ENCODE measurements around the gene KARS1.

DNA sequence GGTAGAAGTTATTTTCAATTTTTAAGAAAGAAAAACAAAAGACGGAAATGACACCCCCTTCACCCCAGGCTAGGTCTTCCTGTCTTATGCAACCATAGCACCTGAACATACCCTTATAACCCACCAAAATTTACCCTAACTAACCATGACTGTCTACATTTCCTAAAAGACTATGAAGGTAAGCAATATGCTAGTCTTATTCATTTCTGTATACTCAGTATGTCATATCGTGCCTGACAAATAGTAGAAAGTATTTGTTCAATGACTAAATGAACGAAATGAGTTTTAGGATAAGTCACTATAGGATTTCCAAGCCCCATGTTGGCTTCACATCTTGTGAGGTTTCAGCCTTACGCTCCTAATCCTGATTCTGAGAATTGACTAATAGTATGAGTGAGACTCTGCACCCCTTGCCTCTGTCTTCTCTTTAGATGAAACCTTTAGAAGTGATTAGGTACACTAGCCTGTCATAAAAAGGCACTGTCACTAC lies 30.9 kb downstream of the KARS1 start:
- TF ChIP-seq, protein P1, sequence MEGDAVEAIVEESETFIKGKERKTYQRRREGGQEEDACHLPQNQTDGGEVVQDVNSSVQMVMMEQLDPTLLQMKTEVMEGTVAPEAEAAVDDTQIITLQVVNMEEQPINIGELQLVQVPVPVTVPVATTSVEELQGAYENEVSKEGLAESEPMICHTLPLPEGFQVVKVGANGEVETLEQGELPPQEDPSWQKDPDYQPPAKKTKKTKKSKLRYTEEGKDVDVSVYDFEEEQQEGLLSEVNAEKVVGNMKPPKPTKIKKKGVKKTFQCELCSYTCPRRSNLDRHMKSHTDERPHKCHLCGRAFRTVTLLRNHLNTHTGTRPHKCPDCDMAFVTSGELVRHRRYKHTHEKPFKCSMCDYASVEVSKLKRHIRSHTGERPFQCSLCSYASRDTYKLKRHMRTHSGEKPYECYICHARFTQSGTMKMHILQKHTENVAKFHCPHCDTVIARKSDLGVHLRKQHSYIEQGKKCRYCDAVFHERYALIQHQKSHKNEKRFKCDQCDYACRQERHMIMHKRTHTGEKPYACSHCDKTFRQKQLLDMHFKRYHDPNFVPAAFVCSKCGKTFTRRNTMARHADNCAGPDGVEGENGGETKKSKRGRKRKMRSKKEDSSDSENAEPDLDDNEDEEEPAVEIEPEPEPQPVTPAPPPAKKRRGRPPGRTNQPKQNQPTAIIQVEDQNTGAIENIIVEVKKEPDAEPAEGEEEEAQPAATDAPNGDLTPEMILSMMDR (conservative IDR thresholded peaks at IDR 0.05; ENCODE audit: low read depth, low read length) = no peak
- no peak for TF ChIP-seq EZH2 (IDR thresholded peaks at IDR 0.05; ENCODE audit: borderline replicate concordance, low read depth, low read length, poor library complexity, severe bottlenecking)

Measured in A673 (cell line).